DND-41 (cell line): ENCODE measurements around the gene MAFB.
A peak's percentile ranks its signal among the peaks of the same experiment; 100 is the strongest.

ENCODE experiments used
- ATAC-seq: fragments of 200-7000 bp; cut with Tn5 transposase; 3 replicates; pipeline ENCODE4 v1.9.1; 2021; ENCODE audit warnings: low read depth; ENCODE audit not compliant: insufficient read depth
- DNase-seq: peaks from one replicate; pipeline ENCODE4 v3.0.0-alpha.2; 2020
- H2AFZ ChIP-seq: 2 replicates; pipeline ENCODE4 v1.6.0; 2012; ENCODE audit warnings: low read depth, low read length
- H3K27ac ChIP-seq: 2 replicates; pipeline ENCODE4 v1.5.1; 2012; ENCODE audit warnings: low read length, inconsistent platforms
- H3K27me3 ChIP-seq: fragments of 200-600 bp; sonication (generic); 2 replicates; pipeline ENCODE4 v1.6.0; 2012; ENCODE audit warnings: low read length, mild to moderate bottlenecking, inconsistent platforms; ENCODE audit not compliant: insufficient read depth, poor library complexity
- H3K36me3 ChIP-seq: 2 replicates; pipeline ENCODE4 v1.5.1; 2012; ENCODE audit warnings: low read length, inconsistent platforms; ENCODE audit not compliant: insufficient read depth
- H3K4me1 ChIP-seq: 2 replicates; pipeline ENCODE4 v1.5.1; 2012; ENCODE audit warnings: mild to moderate bottlenecking, low read length; ENCODE audit not compliant: insufficient read depth
- H3K4me2 ChIP-seq: 2 replicates; pipeline ENCODE4 v1.6.0; 2012; ENCODE audit warnings: mild to moderate bottlenecking, moderate library complexity, low read length, inconsistent platforms; ENCODE audit not compliant: insufficient read depth
- H3K4me3 ChIP-seq, 2 experiments: fragments of 200-600 bp in 1 of 2; shearing (Covaris generic) in 1 of 2; 2 replicates each; pipeline ENCODE4 v1.5.1; 2012 to 2016; ENCODE audit warnings: inconsistent platforms in 2 of 2, low read length in 2 of 2, mild to moderate bottlenecking in 2 of 2, low read depth in 1 of 2, moderate library complexity in 1 of 2
- H3K79me2 ChIP-seq: 2 replicates; pipeline ENCODE4 v1.6.0; 2012; ENCODE audit warnings: low read length, inconsistent platforms; ENCODE audit not compliant: insufficient read depth
- H3K9ac ChIP-seq: 2 replicates; pipeline ENCODE4 v1.6.0; 2012; ENCODE audit warnings: low read depth, mild to moderate bottlenecking, inconsistent platforms, low read length, moderate library complexity
- H3K9me3 ChIP-seq: 2 replicates; pipeline ENCODE4 v1.5.1; 2012; ENCODE audit warnings: low read length, moderate library complexity, mild to moderate bottlenecking, inconsistent platforms; ENCODE audit not compliant: insufficient read depth, severe bottlenecking
- H4K20me1 ChIP-seq: 2 replicates; pipeline ENCODE4 v1.6.0; 2012; ENCODE audit warnings: low read length; ENCODE audit not compliant: insufficient read depth
- CTCF ChIP-seq: IDR thresholded peaks from 2 replicates; pipeline ENCODE4 v1.5.1; 2012; ENCODE audit warnings: borderline replicate concordance, low read length, moderate library complexity, mild to moderate bottlenecking; ENCODE audit not compliant: poor library complexity, severe bottlenecking; ENCODE audit errors: extremely low read depth
- EZH2 ChIP-seq: IDR thresholded peaks from 3 replicates; pipeline ENCODE4 v1.6.1; 2012; ENCODE audit warnings: borderline replicate concordance, low read depth, mild to moderate bottlenecking, moderate library complexity, low read length, inconsistent platforms; ENCODE audit not compliant: severe bottlenecking

Gene MAFB

GRCh38 chr20:40673442-40673841, 15.6 kb downstream of the MAFB start:
- DNase-seq (no peak), ATAC-seq (no peak)
- Histone ChIP-seq H3K79me2 (no peaks in the 10 kb centered on the region), H3K9ac (no peak overlapping the region), H3K4me2 (no peak overlapping the region), H3K4me1 (no peaks in the 10 kb centered on the region), H3K27ac (no peak overlapping the region), H3K27me3 (peaks cover 13% of the 10 kb centered on the region), H3K9me3 (no peaks in the 10 kb centered on the region), H4K20me1 (no peaks in the 10 kb centered on the region), H3K36me3 (no peaks in the 10 kb centered on the region), H3K4me3 (no peak overlapping the region), H2AFZ (no peak overlapping the region)
- no peak for TF ChIP-seq CTCF

GRCh38 chr20:40672095-40672494, 16.9 kb downstream of the MAFB start:
- TF ChIP-seq EZH2 = no peak
- TF ChIP-seq CTCF = no peak
- Histone ChIP-seq H3K27me3 (peaks cover 13% of the 10 kb centered on the region), H3K4me1 (no peaks in the 10 kb centered on the region), H2AFZ (no peak overlapping the region), H3K27ac (no peak overlapping the region), H3K4me3 (no peak overlapping the region), H4K20me1 (no peaks in the 10 kb centered on the region), H3K79me2 (no peaks in the 10 kb centered on the region), H3K36me3 (no peaks in the 10 kb centered on the region), H3K4me2 (no peak overlapping the region), H3K9ac (no peak overlapping the region), H3K9me3 (no peaks in the 10 kb centered on the region)
- no peak for ATAC-seq
- DNase-seq = no peak

- Histone ChIP-seq H3K36me3 (no peaks in the 10 kb centered on the region), H2AFZ (no peak overlapping the region), H3K9ac (no peak overlapping the region), H3K4me1 (no peaks in the 10 kb centered on the region), H3K9me3 (no peaks in the 10 kb centered on the region), H3K4me3 (no peak overlapping the region), H3K27ac (no peak overlapping the region), H3K4me2 (no peak overlapping the region), H4K20me1 (no peaks in the 10 kb centered on the region), H3K79me2 (no peaks in the 10 kb centered on the region), H3K27me3 (peaks cover 5% of the 10 kb centered on the region)
- DNase-seq = no peak
- TF ChIP-seq EZH2 (no peak), CTCF (peak; percentile 12)
- no peak for ATAC-seq
These were observed 18.8 kb downstream of the MAFB start for GRCh38 chr20:40670253-40670652.

- Histone ChIP-seq H3K36me3 (no peaks in the 10 kb centered on the region), H3K9me3 (no peaks in the 10 kb centered on the region), H3K27me3 (no peaks in the 10 kb centered on the region), H2AFZ (no peak overlapping the region), H3K27ac (no peak overlapping the region), H4K20me1 (no peaks in the 10 kb centered on the region), H3K9ac (no peak overlapping the region), H3K4me1 (no peaks in the 10 kb centered on the region), H3K79me2 (no peaks in the 10 kb centered on the region), H3K4me3 (no peak overlapping the region), H3K4me2 (no peak overlapping the region)
- TF ChIP-seq CTCF (no peak), EZH2 (no peak)
- ATAC-seq = no peak
- DNase-seq = no peak
These were observed 19.3 kb downstream of the MAFB start for GRCh38 chr20:40669692-40670091.
